ENCODE measurements around the gene HDAC4.

HDAC4 gene

DNA sequence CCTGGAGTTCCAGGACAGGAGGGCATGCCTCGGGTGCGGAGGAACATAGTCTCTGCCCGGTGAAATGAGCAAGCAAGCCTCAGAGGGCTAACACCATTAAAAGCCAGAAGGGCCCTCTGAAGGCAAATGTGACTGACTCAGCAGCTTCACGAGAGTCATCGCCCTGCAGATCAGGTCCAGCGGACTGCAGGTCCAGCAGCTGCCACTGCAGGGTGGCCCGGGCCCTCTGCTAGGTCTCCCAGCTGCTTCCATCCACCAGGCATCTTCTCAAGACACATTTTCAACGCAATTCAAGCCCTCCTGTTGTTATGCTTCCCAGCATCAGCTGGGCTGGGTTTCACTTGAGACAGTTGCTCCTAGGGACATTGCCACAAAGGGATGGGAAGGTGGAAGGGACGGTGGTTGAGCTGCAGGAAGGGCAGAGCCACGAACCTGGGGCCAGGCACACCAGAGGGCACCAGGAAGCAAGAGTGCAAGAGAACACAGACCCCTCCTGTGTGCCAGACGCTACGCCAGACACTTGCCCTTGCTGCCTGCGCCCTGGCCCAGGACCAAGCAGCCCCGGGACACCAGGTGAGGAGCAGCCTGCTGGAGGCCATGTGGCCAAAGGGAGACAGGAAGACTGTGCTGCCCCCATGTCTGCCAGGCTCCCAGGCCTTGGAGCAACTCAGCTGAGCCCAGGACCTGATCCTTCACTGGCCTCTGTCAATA is 173.0 kb downstream of the HDAC4 start:
- no peak for DNase-seq

DNA sequence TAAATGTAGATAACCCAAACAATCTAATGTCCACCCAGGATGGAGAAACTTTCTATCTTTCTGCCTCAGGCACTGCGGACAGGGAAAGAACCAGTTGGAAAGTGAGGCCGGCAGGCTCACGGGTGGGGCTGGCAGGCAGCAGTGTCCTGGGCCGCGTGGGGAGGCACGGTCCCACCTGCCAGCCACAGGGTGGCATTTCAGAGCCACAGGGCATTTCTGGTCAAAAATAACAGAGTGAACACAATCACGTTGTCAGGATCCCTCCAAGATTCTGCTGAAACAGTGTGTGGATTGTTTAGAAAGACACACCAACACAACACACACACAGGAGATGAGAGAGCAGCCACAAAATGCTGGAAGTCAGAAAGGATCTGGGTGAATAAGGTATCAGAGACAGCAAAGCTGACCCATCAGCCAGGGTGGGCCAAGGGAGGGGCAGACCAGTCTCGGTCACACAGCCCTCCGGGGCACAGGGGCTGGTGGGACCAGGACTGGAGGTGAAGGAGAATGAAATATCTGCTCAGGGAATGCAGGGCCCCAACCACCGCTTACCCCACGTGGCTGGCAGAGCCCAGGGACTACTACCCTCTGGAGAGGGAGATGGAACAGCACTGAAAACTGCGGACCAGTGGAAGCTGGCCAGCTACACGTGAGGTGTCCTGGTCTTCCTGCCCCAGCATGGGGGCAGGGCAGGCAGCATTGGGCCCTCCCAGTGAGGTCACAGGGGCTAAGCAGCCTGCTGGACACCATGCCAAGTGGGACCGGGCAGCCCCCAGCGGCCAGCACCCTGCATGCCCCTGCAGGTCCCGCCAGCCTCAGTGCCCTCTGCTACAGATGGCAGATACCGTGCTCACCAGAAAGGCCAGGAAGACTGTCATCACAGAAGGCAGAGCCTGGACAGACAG is 173.9 kb downstream of the HDAC4 start:
- DNase-seq: no peak

DNA sequence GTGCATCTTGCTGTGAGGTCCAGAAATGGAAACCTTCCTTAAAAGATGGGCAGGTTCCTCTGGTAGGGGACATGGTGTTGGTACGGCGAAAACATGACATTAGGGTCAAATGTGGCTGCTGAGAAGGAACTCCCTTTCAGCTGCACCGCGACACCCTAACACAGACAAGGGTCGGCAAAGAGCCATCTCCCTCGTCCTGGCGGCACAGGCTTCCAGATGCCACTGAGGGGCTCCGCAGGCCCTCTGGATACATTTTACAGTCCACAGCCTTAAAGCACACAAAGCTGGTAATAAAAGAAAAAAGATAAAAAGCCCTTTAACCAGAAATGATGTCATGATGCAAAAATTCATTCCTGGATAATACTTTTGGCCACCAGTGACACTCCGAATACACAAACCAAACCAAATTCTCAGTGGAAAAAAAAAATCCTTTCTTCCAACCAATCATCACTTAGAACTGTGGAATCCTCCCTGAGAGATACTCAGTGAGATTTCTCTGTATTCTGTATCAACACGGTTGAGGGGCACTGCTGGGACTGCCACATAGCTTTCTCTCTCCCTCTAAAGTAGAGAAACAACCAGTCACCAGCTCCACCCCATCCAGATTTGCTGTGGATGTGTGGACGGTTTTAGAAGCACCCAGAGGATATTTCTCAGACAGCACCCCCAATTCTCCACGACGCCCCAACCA is 174.8 kb downstream of the HDAC4 start:
- DNase-seq: no peak

DNA sequence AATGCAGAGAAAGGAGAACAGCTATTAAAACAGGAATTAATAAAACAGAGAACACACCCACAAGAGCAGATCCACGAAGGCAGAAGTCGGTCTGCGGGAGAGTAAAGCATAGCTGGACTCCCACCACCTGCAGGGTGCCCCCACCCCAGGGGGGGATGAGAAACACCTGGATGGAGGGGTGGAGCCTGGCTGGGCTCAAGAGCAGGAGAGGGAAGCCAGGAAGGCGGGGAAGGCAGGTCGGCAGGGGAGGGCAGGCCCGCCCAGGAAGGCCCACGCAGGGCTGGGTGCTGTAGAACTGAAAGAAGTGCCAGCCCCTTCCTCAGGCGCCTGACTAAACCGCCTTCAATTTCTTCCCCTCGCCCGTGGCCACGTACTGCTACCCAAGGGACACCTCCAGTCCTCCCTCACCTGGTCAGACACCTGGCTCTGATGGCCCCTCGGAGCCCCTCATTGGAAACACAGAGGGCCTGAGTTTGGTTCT is 175.4 kb downstream of the HDAC4 start:
- DNase-seq: no peak

DNA sequence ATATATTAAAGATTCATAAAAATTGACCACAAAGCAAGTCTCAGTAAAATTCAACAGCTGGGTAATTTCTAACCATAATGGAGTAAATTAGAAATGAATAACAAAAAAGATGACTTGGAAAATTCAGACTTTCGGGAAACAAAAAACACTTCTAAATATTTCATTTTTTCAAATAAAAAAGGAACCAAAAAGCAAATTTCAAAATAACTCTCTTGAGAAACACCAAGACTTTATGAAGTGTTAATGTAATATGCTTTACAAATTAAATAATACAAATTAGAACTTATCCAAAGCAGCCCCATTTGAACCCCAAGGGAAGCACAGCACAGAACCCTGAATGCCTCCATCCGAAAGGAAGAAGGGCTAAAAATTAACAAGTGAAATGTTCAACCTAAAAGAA is 175.9 kb downstream of the HDAC4 start:
- DNase-seq: no peak

DNA sequence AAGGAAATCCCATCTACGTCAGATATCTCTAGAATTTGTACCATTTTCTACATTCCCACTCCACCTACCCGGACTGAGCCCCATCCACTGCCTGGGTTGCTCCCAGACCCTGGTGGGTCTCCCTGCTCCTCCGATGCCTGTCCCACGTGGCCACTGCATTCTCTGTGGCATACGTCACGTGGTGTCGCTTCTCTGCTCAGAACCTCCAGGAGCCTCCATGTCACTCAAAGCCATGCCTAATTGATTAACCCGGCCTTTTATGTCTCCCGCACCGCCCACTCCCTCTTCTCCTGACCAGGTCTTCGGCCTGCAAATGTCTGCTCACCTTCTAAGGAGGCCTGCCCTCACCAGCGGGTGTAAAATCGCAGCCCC is 176.6 kb downstream of the HDAC4 start:
- DNase-seq: no peak

DNA sequence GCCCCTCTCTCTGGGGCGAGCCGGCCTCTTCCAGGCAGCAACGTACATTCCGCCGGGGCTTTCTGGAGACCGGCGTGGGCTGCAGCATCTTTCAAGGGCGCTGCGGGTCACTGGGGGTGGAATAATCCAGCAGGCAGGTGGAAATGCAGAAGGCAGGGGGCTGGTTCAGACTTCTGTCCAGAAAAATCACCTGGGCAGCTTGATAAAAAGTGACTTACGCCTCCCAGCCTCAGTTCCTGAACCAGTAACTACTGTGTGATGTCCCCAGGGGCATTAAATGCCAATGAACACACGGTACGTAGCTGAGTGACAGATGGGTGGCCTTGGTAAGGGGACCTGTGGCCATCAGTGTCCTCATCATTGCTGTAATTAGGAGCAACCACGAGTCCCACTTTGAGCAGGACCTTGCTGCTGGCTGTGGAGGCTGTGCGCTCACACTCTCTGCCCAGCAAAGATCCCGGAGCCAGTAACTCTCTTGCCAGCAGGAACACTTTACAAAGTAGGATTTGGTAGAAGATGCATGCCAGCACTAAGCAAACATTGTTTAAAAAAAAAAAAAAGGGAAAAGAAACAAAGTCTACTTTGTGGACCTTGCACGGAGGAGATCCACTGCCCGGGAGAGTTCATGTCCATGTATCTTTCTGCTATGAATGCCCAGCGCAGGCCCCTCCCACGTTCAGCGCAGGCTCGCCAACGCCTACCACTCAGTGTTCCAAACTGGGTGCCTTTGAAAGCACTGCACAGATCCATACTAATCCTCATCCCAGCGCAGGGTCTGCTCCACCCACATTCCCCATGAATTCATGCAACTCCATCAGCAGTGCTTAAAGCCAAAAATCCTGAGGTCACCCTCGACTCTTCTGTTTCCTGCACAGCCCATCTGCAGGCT is 177.3 kb downstream of the HDAC4 start:
- no peak for DNase-seq

DNA sequence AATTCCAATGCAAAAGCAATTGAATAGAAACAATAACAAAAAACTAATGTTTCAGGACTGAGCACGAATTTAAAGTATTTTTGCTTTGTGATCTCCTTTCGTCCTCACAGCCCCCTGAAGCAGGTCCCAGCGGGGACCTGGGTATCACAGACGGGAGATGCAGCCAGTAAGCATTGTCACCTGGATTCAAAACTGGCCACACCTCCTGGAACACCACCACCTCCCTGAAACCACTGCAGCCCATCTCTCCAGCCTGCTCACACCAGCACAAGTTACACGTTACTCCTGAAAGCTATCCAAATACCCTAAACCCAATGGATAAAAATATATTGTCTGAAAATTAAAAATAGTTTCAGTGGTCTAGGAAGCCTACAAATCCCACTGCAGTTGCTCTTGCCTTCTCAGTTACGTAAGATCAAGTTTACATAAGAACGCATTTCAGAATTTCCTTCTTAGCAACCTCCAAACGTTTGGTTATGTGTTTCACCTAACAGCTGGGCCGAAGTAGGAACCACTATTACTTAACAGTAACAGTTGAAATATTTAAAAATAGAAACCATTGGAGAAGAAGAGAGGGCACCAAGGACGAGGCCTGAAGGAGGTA is 178.0 kb downstream of the HDAC4 start:
- no peak for DNase-seq

DNA sequence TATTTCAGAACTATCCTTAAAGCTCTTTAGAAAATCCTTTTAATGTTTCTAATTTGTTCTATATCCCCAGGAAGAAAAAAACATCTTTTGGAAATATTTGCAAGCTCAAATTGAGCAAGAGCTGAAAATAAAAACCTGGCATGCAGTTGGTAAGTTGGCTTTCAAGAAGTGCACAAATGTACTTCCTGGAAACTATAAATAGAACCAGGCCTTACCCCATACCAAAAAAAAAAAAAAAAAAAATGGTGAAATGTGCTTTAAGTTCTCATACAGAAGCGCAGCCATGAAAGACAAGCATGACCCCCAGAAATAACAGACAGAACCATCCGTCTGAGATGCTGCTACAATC is 178.5 kb downstream of the HDAC4 start:
- no peak for DNase-seq

DNA sequence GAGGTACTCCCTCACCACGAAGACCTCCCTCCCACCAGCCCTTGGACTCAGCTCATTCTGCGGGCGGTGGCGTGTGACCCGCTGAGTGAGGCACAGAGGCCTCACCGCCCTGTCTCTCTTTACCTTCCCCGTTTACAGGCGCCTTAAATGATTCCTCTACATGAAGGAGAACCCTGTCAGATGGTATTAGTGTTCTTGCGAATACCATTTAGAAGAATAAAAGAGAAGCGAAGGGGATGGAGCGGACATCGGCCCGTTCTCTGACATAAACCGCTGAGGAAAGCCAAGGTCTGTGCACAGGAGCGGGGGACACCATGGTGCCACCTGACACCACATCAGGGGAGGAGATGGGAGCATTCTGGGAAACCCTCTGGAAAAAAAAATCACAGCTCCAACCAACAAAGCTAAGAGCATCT is 179.8 kb downstream of the HDAC4 start:
- DNase-seq: no peak

DNA sequence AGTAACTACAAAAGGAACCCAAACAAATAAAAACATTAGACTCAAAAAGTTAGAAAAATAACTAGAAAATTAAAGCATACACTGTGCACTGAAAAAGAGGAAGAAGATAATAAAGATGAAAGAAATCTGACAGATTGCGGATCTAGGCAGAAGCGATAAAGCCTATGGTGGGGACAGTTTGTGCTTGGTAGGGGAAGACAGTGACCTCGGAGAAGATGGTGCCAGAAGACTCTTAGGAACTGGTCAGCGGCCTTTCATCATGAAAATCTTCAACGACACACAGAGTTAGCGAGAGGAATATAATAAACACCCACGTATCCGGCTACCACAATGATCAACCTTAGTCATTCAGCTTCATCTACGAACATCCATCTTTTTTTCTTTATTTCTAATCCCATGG is 180.5 kb downstream of the HDAC4 start:
- DNase-seq: no peak

DNA sequence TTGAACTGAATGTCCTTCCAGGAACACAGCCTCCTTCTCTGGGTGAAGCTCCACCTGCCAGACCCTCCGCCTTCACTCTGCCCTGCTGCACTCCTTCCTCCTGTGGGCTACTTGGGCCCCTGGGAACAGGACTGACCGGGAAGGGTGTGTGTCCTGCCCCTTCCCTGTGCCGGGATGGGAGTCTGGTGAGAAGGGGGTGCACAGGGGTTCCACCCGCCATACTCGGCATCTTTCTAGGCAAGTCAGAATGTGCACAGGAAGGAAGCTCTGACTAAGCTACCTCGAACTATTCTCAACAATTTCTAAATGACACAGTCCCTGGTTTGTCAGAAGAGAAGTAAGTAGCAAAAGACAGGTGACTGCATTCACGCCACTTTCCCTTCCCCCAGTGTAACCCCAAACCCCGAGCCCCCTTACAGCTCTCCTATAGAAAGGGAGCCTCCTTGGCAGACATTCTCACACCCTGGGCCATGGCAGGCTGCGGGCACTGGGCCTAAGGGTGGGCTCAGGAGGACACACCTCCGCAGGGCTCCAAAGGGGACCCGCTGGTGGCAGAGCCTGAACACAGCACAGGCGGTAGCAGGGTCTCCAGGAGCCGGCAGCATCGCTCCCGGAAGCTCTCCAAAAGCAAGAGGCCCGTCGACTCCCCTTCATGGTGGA is 184.1 kb downstream of the HDAC4 start:
- peak; percentile 82 for DNase-seq

DNA sequence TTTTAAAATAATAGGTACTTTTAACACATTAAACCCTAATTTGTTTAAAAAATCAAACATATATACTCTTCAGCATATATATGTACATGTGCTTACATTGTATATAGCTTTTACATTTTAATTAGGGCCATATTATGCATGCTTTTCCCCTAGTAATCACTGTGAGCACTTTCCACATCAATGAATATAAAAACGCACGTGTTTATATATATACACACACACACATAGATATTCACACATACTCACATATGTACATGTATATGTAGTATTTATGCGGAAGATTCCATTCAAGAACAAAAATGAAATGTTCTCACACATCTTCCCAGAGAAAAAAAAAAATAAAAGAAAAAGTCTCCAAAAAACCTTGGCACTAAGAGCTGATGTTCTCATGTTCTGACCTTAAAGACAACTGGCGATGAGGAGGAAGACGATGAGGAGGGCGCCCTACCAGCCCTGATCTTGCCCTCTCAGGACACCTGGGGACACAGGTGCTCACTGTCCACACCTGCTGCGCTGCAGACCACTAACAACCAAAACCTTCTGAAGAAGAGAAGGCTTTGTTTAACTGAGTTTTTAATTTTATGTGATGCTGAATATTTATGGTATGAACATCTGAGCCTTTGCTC is 184.7 kb downstream of the HDAC4 start:
- DNase-seq: no peak

DNA sequence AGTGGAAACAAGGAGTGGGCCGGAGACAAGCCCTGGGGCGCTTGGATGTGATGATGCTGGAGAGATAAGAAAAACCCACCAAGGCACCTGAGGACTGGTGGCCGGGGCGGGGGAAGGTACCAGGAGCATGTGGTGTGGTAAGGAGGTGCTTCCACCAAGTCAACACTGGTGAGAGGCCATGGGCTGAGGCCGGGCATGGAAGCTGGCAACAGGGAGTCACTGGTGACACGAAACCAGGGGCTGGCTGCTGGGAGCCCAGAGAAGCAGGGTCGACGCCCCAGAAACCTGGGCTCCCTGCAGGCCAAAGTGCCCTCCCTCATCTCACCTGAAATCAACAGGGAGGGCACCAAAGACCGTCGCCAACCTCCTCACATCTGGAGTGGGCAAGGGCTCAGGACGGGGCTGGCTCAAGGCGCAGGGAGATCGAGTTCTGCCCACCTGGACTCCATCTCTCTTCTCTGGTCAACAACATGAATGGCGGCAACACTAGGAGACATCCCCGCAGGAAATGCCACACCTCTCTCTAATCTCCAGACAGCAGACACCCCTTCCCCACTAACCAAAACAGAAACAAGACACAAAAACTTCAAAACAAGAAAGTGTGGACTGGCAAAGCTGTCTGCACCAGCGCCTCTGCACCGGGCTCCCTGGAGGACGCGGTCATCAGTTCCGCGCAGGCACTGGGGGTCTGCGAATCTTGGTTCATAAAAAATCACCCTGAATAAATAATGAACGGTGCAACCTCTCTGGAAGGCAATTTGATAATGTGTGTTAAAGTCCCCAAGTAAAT is 185.5 kb downstream of the HDAC4 start:
- DNase-seq: no peak

DNA sequence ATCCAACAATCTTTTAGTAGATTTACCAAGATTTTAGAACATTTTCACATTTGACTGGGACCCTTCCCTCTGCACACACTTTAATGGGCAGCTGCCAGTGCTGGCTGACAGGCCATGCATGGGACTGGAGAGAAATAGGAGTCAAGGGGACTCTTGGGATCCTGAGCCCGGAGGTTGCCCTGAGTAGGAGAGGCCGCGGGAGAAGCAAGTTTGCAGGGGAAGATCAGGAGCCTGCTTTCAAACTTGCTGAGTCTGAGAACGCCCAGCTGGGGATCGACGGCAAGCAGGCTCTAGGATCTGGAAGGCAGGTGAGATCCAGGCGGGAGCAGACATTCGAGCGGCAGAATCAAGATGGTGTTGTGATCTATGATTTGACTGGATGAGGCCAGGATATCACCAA is 186.1 kb downstream of the HDAC4 start:
- no peak for DNase-seq

DNA sequence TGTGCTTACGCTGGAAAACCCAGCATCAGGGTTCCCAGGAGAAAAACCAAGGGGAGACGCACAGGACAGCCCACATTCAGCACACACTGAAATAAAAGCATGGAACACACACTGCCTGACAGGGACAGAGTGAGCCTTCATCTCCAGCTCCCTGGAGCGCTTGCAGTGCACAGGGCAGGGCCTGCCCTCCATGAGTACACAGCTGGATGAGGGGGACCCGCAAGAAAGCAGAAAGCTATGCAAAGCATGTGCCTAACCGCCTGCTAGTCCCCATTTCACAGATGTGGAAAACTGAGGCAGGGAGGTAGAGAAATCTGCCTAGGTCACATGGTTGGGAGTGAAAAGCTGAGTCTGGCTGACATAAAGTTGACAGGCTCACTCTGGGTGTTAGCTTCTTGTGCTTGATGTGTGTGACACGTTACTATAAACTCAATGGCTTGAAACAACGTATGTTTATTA is 187.1 kb downstream of the HDAC4 start:
- DNase-seq: no peak

DNA sequence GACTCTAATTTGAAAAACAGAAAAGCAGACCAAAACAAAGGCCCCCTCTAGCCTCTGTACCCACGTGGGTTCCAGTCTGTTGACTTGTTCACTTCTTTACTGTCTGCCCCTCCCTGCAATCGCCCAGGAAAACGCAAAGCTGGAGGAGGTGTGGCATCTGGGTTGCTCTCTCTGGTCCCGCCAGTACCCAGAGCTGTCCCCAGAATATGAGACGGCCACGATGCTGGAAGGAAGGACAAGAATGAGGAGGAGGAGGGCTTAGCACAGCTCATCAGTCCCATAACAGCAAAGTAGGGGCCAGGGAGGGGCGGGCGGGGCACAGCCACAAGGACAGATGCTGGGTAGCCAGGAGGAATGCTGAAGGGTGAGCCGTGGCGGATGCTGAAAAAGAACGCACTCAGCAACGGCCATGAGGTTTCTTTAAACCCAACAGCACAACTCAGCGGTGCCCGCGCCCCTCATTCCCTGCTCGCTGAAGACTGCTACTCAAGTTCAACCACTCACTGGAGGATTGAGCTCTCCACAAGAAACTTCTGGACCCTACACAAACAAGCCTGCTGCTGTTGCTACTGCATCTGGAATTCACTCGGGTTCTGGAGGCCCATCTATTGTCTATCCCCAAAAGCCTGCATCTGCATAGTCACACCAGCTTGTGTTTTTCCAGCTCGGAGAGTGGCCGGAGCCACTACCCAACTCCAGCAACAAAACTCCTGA is 187.7 kb downstream of the HDAC4 start:
- DNase-seq: no peak

DNA sequence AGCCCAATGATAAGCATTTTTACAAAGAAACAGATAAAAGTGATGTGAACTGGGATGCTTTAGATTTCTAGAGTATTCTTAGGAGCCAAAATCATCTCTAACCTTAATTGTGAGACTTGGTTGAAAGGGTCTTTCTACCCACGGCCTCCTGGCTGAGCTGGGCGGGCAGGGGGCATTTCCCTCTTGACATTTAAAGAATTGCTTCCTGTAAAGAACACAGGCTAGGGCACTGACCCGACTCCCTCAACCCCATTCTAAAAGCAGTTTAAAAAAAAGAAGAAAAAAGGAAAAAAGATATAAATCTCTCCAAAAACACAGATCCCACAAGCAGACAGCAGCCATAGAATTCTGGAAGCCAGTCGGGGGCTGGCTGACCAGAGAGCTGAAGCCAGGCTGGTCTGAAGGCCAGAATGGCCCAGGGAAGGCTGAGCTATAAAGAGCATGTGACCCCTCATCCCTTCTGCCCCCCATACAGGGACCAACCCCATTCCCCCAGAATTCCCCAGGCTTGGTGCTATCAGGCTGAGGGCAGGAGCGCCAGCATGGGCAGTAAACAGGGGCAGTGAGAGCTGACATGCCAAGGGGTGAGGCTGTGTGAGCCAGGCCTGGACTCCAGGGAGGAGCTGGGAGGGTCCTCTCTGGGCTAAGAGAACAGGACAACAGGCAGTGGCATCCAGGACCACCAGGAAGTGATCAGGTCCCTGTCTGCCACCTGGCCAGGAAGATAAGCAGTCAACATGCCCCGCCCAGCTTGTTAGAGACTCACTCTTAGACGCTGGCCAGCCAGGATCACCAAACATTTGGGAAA is 188.5 kb downstream of the HDAC4 start:
- DNase-seq: no peak
